Stimulated activated CD8-positive, alpha-beta memory T cell treated with anti-CD3 and anti-CD28 coated beads, Interleukin-2, amount 100 ng/mL, for 1 hour (primary cell): ENCODE data around the gene HRCT1.
A peak's percentile ranks its signal among the peaks of the same experiment; 100 is the strongest.

ENCODE experiments used
- DNase-seq, 2 donors: peaks; one replicate each; pipeline ENCODE4 v3.0.0-alpha.2; 2020; ENCODE audit warnings: low read depth in 2 of 2

HRCT1 gene

DNA sequence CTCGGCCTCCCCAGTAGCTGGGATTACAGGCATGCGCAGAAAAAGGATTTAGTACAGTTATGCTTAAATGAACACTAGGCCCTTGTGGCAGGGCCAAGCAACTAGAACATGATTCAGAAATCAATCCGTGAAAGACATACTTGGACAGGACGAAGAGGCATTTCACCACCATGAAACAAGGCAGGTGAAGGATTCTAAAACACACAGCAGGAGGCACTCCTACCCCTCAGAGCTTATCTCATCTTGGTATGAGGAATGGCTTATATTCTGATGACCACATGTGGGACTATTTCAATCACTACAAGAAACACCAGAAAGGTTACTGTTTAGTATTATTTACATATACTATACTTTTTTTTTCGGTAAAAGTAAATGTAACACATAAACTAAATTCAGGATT lies 36.3 kb downstream of the HRCT1 start:
- no peak for DNase-seq

DNA sequence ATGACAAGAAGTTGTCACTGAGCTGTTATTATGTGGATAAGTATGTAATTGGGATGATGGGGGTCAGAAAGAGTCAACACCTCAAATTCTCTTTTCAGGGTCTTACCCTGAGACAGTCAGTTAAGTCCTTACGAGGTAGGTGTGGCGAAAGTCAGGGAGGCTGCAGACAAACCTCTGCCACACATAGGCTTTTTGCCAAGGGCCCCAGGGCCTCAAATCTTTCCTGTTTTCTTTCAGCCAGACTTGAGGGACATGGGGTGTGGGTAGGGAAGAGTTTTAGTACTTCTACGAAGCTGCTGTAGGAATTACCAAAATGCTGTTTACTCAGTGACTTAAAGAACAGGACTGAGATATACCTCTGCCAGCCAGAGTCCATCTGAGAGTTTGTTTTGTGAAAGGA lies 38.2 kb downstream of the HRCT1 start:
- no peak for DNase-seq

DNA sequence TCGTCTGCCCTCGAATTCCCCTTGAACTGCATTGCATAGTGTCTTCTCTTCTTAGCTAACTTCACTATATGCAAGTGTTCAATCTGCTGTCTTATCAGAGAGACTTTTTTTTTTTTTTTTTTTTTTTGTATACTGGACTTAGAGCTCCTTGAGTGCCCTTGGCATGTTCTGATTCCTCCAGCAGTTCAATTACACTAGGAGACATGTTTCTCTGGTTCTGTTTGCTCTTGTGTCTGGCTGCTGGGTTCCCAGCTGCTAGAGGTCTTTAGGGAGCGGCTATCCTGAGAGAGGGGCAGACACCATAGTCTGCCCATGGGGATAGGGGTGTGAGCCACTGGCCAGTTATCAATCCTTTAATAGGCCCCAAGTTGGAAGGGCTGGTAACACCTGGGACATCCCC lies 38.8 kb downstream of the HRCT1 start:
- no peak for DNase-seq

DNA sequence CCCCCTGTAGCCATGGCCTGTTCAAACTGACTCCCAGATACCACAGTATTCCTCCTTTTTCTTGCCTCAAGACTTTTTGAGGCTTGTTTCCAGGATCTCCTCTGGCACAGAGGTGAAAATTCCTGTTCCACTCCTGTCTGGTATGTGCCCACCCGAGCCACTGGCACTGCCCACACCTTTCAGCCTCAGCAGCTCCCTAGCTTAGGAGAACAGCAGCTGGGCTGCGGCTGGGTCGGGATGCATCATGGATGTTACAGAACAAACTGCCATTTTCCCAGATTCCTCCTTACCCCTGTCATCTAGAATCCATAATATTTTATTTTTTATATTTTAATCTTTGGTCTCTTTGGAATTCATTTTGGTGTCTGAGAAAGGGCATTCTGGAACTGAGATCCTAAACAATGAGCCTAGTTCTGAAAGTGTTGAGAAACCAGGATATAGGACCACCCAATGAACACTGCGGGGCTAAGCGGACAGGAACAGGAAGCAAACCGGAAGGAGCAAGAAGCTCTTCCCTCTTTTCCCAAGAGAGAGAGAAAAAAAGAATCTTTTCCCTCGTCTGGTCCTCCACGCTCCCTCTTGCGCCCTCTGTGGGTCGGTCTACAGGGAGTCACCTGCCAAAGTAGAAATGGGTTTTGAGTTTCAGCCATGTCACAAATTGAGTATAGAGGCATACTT lies 39.5 kb downstream of the HRCT1 start:
- peak; percentile 27 to 48 for DNase-seq

DNA sequence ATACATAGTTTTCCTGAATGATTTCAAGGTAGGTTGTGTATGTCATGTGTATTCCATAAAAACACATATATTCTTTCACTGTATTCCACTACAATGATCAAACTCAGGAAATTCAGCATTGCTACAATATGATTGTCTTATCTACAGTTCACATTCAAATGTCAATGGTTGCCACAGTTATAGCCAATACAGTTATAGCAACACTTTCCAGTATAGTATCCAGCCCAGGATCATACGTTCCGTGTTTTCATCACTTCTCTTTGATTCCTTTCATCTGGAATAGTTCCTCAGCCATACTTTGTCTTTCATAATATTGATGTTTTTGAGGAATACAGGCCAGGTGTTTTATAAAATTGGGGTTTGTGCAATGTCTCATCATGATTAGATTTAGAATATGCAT lies 42.4 kb downstream of the HRCT1 start:
- DNase-seq: no peak

DNA sequence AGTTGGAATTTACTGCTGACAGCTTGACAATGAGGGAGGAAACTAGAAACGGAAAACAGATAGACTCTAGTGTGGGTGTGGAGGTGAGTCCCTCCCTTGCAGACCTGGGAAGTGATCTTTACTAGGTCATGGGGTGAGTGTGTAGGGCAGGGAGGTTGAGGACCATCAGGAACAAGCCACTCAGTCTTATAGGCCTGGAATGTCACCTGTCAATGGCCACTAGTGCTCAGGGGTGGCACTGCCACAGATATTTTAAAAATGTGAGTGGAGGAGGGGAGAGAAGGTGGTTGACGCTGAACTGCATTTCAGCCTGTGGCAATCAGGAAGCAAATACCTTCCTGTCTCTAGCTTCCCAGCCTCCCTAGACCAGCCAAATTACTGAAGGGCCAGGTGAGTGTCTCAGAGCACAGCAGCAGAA lies 42.9 kb downstream of the HRCT1 start:
- no peak for DNase-seq

DNA sequence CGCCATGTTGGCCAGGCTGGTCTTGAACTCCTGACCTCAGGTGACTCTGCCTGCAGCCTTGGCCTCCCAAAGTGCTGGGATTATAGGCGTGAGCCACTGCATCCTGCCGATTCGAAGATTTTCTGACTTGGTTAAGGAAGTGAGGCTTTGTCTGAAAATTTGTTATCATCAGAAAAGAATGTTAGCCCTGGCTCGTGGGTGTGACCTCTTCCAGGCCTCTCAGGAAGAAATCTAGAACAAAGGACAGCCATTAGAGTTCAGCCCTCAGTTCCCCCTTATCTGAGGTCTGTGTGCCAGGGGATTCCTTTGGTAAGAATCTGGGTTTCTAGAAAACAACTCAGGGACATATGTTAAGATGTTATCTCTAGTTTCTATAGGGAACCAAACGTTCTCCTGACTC lies 45.7 kb downstream of the HRCT1 start:
- DNase-seq: no peak

DNA sequence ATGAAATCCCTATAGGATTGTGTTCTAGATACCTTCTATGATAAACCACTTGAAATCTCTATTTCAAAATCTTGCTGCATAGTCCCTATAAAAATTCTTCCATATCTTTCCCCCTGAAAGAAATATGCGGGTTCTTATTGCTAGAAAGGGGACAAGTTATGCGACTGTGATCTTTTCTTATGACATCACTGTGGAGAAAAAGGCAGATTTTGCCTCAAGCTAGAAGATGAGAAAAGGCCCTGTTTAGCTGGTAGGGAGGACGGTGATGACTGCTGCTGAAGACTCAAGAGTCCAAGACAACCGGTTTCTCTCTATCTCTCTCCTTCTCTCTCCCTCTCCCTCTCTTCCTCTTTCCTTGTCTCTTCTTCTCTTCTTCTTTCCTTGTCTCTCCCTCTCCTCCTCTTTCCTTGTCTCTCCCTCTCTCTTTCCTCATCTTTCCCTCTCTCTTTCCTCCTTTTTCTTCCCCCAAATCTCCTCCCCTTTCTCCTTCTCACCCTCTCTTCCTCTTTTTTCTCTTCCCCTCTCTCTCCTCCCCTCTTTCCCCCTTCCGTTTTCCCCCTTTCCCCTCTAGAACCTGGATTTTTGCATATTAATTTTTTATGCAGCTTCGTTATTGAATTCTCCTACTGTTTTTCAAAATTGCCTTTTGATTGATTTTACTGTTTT lies 46.7 kb downstream of the HRCT1 start:
- DNase-seq: no peak

DNA sequence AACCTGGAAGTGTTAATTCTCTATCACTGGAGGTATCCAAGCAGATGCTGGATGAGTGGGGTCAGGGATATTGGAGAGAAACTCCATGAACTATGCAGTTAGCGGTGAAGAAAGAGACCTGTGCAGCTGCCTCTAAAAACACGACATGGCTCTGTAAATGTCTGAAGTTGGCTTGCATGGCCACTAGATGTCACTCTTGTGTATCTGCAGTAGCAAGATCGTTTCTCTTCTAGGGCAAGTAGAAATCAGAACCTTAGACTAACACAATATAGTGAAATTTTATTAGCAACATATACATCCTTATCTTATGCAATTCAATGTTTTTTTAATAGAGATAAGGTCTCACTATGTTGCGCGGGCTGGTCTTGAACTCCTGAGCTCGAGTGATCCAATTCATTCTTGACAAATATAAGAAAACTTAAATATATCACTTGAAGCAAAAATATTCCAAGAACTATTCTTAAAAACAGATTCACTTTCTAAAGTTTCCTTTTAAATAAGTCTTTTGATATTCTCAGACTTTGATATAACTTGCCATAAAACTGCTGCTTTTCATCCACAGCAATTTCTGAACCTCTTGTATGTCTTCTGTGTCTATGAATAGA lies 49.0 kb downstream of the HRCT1 start:
- DNase-seq: peak in 1 of 2 donors; percentile 9

DNA sequence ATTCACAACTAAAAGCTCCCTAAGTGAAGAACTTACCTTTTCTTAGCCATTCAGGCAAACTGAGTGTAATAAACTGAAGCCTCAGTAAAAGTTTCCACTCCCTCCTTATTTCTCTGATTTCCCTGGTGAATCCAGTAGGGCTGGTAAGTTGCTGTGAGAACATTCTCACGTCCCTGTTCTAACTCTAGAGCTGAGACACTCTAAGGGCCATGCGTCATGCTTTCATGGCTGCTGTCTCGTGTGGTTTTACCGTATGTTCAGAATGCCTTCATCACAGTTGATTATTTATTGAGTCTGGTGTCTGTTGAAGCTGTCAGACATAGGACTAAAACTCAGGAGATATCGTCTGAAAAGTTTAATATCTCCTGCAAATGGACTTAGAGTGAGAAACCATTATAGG lies 50.6 kb downstream of the HRCT1 start:
- DNase-seq: no peak
